Hematopoietic multipotent progenitor cell treated with erythropoietin and hydrocortisone succinate and interleukin-3 and kit ligand, for 8 days (in vitro differentiated cells): ENCODE results near the gene OSBPL3.

ENCODE experiments used
- DNase-seq: peaks from one replicate; pipeline ENCODE4 v3.0.0-alpha.2; 2015

OSBPL3 gene

DNA sequence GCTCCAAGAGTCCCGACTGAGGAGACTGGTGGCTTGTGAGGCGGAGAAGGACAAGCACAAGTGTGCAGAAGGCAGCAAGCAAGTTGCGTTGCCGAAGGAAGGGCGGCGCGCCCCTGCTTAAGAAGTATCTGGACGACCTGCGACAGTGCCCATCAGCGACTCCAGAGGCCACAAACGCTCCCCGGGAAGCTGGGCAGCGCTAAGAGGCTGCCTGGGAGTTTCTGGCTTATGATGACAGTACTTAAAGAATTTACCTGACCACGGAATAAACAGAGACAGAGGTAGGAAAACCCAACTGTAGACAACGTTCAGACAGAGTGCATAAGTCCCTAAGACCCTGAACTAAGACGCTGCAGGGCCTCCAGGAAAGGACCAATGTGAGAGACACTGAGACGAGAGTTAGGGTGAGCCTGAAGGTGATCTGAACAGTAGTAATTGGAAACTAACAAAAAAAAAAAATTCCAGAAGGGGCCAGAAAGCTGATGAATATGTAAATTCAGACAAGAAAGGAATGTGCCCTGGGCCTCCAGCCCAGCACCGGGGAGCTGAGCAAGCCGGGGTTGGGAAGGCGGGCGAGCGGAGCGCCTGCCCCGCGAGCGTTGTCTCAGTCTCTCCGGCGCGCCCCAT lies 1.0 kb downstream of the OSBPL3 start:
- no peak for DNase-seq

GRCh38 chr7:24975644-24976260 lies 4.2 kb downstream of the OSBPL3 start:
- DNase-seq = no peak

GRCh38 chr7:24975172-24975571 lies 4.8 kb downstream of the OSBPL3 start:
- DNase-seq = no peak

- no peak for DNase-seq
These were observed 5.7 kb downstream of the OSBPL3 start for GRCh38 chr7:24974026-24974832.

DNA sequence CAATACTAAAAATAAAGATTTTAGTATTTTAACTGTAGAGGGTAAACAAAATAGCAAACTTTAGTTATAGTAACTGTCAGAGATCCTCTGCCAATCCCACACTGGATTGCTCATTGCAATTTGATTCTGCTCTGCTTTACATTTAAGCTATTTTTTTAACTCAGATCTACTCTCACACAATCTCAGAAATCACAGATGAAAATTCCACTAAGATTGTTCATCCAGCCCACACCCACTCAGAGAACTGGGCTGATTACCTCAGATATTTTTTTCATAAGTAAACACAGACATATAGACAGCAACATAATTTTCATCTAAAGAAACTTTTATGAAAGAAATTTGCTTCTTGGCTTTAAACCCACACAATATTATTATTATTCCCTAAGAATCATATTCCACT lies 7.0 kb downstream of the OSBPL3 start:
- no peak for DNase-seq

- DNase-seq = no peak
These were observed 7.9 kb downstream of the OSBPL3 start for GRCh38 chr7:24972166-24972477.

GRCh38 chr7:24971333-24972165 lies 8.4 kb downstream of the OSBPL3 start:
- peak; percentile 57 for DNase-seq

DNA sequence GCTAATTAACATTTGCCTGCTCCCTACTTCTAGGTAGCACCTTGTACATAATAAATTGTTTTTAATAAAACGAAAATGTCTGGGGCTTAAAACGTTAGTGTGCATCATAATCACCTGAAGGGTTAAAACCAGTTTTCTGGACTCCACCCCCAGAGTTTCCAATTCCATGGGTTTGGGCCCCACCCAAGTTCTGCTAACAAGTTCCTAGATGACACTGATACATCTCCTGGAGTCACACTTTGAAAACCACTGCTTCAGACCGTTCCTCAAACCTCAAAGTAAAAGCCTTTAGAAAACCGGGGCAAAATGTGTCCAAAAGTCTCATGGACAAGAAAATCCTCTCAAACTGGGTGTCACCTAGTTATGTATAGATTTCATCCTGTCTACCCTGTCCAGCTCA lies 9.3 kb downstream of the OSBPL3 start:
- peak; percentile 37 for DNase-seq

DNA sequence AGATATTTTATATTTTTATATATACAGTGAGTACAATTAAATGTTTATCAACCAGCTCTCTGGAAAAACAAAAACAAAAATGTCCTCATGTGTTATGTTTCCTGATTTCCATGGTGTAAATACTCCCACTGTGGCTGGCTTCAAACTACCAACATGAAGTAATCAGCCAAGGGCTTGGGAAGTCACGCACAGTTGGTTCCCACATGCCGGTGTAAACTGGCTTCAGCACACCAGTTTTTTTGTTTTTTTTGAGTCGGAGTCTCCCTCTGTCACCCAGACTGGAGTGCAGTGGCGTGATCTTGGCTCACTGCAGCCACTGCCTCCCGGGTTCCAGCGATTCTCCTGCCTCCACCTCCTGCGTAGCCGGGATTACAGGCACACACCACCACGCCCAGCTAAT lies 11.8 kb downstream of the OSBPL3 start:
- DNase-seq = no peak

DNA sequence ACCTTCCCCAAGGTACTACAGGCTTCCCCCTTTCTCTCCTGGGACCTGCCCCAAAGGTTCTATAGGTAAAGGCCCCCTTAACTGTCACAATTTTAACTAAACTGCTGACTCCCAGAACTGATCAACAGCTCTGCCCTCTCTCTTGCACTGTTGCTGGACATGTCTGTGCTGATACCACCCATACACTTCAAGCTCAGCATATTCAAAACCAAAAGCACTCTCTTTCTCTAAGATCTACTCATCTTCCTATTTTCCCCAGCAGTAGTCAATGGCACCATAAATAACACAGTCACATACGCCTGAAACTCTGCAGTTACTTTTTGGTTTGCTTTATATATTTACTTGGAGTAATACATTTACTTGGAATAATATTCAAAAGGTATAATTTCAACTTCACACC lies 12.3 kb downstream of the OSBPL3 start:
- no peak for DNase-seq

- DNase-seq = no peak
These were observed 13.2 kb downstream of the OSBPL3 start for GRCh38 chr7:24966802-24967201.

- DNase-seq = peak; percentile 40
These were observed 13.9 kb downstream of the OSBPL3 start for GRCh38 chr7:24965831-24966708.

- DNase-seq = no peak
These were observed 15.8 kb downstream of the OSBPL3 start for GRCh38 chr7:24964191-24964590.

- peak; percentile 74 for DNase-seq
These were observed 16.8 kb downstream of the OSBPL3 start for GRCh38 chr7:24963218-24963617.

- no peak for DNase-seq
These were observed 17.5 kb downstream of the OSBPL3 start for GRCh38 chr7:24962418-24962962.

DNA sequence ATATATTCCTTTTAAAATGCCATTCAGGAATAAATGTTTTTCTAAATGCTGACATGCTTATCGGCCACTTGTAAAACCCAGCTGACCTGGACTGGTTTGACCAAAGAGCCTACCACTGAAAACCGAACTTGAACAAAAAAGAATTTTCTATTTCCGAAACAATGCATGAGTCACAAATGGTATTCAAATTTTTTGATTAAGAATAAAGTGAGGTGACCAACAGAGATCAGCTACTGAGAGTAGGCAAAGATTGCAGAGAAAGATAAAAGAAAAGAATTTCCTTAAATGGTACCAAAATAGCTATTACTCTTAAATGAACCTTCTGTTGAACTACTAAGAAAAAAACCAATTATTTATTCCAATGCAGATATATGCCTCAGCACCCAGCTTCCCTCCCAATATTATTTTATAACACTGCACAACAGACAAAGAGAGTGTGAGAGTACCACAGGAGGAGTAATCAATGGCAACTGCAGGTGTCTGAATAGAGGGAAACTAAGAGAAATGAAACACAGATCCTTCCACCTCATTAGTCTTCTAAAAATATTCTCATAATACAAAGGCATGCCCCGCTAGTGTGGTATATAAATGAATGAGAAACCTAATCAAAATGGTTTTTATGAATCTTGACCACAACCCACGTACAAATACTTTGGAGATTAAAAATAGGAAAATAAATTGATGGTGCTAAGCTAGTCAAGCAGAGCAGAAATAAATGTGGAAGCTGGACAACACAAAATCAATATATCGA lies 20.1 kb downstream of the OSBPL3 start:
- DNase-seq = no peak

GRCh38 chr7:24958399-24958798 lies 21.6 kb downstream of the OSBPL3 start:
- no peak for DNase-seq

GRCh38 chr7:24956021-24956420 lies 24.0 kb downstream of the OSBPL3 start:
- no peak for DNase-seq

- no peak for DNase-seq
These were observed 24.7 kb downstream of the OSBPL3 start for GRCh38 chr7:24955313-24955712.

DNA sequence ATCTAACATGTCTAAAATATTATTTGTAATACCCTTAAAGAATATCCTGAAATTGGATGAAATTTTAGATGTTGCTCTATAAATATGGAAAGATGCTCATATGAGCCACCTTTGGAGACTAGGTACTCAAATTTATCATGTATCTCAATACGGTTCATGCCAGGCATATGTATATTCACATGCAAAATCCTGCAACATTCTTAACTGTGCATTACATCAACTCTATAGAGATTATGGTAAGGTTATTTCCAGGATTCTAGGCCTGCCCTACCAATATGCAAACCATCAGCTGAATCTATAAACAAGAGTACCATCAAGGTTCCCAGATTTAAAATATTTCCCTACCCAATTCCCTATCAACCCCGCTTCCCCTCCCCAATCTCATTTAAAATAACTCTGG lies 27.5 kb downstream of the OSBPL3 start:
- no peak for DNase-seq

GRCh38 chr7:24951441-24951980 lies 28.5 kb downstream of the OSBPL3 start:
- no peak for DNase-seq
